ENCODE results near the gene SORCS3.

Gene SORCS3

DNA sequence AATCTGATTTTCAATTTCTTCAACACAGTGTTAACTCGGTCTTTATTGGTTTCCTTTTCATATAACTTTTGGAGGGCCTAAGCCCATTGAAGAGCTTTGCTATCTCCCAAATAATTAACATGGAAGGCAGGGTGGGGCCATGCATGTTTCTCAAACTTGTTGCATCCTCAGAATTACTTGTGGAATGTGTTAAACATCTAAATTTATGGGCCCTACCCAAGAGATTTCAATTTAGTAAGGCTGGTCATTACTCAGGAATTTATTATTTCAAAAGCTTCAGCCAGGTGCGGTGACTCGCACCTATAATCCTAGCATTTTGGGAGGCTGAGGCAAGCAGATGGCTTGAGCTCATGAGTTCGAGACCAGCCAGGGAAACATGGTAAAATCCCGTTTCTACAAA, 208.9 kb downstream of the SORCS3 start:
- no peak for DNase-seq (ENCODE audit: low spot score)

DNA sequence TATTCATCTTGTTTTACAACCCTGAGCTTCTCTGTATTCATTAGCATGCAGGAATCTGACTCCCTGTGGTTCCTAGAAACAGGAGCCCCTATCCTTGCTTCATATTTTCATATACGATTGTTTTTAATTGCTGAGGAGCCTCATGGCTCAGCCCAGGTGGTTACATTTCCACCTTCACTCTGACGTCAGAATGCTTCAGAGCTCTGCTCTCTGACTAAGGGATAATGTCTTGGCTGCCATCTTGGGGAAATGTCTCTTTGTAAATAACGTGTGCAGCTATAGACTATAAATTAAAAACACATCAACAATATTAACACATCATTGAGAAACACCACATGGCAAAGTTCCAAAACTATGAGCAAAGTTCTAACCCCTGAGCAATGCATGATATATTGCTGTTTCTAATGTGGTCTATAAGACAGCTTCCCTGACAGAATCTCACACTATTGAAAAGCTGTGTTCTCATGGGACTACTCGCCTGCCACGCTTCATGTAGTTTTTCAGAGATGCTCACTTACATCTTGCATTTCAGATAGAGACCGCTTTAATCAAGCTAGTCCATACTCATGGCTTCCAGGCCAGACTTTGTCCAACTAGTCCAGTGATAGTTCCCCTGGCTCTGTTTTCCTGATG, 227.0 kb downstream of the SORCS3 start:
- DNase-seq (ENCODE audit: low spot score) = no peak

DNA sequence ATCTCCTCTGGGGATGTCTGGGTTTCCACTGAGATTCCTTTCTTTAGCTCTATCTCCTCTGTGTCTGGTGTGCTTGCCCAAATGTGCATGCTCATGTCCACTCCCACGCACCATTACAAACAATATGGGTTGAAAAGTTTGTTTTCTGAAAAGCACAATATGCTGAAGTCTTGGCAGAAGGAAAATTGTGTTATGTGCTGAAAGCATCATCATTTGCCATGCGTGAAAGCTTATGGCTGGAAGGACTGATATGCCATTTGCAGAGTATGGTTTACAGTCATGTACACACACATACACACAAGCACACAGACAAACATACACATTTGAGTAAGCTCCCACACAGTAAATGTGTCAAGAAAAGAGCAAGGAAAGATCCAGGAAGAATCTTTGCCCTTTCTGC, 231.6 kb downstream of the SORCS3 start:
- DNase-seq (ENCODE audit: low spot score) = no peak

DNA sequence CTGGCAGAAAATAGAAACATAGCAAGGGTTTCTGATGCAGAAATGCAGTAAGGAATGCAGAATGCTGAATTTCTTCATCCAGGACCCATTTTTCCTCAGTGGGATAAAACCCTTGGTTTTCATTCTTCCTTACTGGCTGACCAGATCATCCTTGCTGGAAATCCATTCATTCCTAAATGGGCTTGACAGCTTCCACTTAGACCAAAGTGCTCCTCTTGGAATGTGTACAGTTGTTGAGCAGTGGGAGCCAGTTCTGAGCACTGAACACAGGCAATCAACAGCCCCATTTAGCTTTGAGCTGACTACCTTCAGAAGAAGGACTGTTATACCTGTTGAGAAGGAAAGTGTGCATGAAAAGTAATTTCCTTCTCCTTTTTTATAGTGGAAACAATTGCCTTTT, 232.1 kb downstream of the SORCS3 start:
- no peak for DNase-seq (ENCODE audit: low spot score)

DNA sequence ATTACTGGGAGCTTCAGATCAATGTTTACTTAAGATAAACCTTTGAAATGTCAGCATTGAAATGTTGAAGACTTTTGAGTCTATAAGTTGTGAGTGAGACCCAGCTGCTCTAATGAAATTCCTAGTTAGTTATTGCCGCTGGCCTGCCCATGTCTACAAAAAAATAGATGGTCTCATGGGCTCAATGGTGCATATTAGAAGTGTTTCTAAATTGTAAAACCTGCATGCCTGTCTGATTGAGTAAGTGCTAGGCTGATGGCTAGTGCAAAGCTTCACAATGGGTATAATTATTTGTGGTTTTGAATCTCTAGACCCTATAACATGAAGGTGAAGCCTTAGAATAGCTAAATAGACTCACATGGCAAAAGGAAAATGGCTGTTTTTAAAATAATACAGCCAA, 234.5 kb downstream of the SORCS3 start:
- DNase-seq (ENCODE audit: low spot score) = no peak

DNA sequence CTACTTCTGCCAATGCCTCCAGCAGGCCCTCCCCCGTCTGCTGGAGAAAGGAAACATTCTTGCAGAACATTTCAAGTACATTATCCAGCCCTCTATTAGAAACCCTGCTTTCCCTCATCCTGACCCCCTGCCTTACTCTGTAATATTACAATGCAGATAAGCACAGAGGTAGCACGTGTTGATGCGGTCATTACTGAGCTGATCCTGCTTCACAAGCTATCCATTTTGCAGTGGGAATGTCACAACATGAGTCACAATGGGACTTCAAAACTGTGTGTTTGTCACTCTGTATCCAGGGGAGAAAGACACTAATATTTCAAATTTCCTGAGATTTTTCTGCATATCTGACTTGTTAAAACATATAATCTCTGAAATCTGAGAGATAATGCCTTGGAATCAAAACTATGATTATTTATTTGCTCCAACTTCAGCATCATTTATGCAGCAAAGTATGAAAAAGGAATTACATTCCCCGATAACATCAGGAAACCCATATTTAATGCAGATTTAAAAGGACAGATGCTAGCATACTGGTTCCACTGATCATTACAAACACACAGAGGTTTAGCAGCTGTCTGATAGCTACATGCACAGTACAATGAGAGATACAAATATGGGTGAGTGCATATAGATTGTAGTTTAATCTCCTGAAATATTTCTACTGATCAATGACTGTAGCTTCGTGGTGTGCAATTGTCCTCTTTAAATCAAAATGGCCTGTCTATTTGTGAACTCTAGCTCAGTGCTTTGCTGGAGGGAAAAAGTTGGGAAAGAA, 239.7 kb downstream of the SORCS3 start:
- DNase-seq (ENCODE audit: low spot score) = no peak

DNA sequence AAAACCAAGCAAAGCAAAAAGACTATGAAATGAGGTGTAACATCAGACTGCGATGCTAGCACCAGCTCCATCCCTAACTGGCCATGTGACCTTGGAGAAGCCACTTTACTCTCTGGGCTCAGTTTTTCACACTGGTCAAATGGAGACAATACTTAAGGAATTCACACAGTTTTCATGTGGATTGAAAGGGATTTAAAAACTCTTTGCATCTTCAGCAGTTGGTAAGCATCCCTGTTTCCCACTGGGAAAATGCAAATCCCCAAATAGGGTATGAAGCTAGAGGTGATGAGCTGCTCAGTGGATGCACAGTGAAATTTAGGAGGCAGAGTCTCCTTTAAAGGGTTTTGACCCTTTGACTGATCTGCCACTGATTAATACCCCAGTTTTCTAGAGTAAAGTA, 240.7 kb downstream of the SORCS3 start:
- no peak for DNase-seq (ENCODE audit: low spot score)

DNA sequence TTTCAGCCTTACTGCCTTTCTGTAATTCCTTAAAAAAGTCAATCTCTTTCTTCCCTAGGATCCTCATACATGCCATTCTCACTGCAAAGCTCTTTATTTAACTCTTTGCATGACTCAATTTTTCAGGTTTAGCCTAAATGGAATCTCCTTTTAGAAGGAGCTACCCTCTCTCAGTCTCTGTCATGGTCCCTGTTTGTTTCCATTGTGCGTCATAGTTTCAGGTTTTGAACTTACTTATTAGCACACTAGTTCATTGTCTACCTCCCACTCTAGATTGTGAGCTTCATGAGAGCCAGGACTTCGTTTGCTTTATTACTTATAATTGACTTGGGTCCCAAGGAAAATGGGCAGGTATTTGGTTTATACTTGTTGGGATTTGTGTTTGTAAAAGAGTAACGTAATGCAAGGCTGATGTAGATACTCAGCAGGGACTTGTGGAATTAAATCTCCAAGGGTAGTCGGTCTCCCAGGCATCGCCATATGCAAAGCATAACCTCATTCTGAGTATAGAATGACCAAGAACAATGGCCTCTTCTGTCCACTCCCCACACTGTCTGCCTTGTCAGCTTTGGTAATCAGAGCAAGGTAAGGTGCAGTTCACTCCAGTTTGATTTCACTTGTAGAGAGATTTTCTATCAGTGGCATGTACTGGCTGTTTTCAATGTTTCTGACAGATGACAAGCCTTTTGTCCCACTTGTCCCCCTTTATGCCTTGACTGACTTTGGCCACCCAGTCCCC, 252.0 kb downstream of the SORCS3 start:
- no peak for DNase-seq (ENCODE audit: low spot score)

DNA sequence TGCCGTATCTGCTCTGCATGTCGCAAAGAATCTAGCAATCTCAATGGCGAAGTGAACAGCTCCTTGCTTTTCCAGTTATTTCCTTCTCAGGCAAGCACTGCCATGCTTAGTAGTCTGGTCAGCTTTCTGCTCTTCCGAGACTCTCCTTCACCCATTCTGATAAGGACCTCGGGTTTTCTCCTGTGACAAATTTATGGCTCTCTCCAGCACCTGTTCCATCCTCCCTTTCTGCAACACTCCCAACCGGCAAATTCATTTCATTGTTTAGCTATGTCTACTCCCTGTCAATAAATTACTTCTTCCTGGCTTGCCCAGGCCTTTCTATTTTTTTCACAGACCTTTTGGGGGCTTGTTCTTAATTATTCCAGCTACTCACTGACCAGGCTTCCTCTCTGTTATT, 252.6 kb downstream of the SORCS3 start:
- no peak for DNase-seq (ENCODE audit: low spot score)

DNA sequence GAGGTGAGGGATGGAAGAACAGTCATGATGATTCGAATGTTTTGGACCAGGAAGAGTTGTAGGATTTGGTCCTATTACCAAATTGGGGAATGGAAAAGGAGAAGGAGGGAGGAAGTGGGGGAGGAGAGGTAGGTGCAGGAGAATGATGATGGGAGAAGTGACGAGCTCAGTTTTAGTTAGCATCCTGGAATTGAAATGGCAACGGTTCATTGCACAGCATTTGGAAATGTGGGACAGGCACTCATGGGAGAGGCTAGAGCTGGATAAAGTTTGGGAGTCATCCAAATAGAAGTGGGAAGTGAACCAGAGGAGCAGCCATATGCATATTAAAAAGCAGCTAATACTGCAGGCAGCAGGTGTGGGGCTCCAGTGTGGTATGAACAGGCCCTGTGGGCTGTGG, 253.6 kb downstream of the SORCS3 start:
- DNase-seq (ENCODE audit: low spot score) = no peak

DNA sequence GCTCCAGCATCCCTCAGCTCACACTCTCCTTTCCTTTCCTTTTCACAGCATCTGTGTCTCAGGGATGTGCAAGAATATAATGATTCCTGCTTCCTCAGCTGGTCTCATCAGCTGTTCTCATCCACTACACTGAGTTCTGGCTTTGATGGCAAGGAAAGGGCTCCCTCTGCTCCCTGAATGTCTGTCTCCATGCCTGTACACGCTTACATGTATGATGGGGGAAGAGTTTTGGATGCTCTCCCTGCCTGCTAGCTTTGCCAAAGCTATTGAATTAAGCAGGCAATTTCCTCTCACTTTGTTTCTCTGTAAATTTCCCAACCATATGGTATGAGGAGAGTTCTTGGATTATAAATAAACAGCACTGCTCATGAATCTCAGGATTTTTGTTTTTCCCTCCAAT, 254.5 kb downstream of the SORCS3 start:
- no peak for DNase-seq (ENCODE audit: low spot score)

DNA sequence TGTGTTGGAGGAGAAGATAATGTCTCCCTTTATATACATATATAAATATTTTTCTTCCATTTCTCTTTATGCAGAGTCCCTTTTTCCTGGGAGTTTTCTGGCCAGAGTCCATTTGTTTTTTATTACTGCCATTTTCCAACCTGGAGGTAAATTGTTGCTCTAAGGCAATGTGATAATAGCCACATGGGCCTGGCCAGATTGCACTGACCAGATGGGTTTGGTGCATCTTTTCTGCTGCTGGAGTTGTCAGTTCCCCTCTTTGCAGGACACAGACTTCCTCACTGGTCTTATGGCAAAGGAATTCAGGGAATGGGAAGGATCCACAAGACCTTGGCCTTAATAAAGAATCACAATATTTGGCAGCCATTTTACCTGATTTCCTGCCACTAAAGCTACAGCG, 254.9 kb downstream of the SORCS3 start:
- DNase-seq (ENCODE audit: low spot score) = no peak

DNA sequence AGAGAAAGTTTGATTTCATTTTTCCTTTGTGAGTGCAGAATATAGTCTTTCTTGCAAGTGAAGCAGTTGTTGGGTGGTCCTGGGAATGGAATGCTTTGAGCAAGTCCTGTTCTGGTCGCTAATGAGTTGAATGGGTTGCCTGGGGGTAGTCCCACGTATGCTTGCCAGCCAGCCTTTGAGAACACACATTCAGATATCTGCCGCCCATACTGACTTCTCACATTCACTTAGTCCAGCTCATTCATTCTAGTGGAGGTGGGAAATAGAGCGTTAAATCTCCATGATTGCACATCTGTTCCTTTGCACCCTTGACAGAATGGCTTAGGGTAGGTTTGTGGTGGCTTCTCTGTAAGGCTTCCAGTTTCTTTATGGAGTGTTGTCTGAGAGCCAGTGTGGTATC, 256.6 kb downstream of the SORCS3 start:
- DNase-seq (ENCODE audit: low spot score) = no peak

DNA sequence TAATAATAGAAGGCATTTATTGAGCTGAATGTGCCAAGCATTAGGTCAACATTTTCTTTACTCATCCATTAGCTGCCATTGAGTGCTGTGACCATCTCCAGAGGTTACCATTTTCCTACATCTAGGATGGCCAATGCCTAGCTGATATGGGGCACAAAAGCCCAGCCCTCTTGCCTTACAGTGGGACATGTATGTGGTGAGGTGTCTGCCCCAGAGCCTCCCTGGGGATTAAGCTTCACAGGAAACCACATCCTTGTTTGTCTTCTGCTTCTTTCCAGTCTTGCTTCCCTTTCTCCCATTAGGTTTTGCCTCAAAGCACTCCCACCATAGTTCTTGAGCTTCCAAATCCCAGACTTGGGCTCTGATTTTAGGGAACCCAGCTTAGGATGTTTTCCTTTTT, 258.7 kb downstream of the SORCS3 start:
- DNase-seq (ENCODE audit: low spot score) = no peak

DNA sequence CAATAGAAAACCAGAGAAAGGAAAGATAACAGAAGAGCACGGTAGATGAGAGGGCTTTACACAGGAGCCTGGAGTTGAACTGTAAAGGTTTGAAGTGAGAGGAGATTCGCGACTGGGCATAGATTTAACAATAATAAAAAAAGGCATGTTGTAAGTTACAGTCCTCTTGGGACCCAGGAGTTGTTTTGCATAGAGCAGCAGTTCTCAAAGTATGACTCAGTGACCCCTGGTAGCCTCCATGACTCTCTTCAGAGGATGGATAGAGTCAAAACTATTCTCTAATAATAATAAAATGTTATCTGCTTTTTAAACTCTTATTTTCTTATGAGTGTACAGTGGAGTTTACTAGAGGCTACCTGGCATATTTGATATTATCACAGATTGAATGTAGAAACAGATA, 262.3 kb downstream of the SORCS3 start:
- no peak for DNase-seq (ENCODE audit: low spot score)

DNA sequence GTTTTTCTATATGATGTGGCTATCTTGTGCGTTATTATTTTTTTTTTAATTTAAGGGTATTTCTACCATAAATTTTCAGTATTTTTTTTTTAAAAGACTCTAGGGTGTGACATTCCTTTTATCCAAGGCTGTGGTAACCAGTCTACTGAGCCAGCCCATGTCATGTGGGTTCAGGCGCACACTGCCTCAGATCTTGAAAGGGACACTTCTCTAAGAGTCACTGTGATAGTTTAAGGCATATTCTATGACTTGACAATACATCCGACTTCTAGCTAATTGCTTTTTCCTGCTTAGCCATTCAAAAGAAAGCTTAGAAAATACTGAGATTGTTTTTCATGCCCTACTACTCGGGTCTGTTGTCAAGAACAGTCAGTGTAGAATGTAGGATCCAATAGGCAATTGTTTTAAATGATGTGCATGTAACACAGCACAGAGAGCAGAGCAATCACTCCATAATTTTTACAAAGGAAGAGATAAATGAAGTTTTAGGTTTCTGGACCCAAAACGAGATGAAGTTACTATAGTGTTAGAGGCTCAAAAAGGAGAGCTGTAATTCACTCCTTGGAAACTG, 263.7 kb downstream of the SORCS3 start:
- no peak for DNase-seq (ENCODE audit: low spot score)

DNA sequence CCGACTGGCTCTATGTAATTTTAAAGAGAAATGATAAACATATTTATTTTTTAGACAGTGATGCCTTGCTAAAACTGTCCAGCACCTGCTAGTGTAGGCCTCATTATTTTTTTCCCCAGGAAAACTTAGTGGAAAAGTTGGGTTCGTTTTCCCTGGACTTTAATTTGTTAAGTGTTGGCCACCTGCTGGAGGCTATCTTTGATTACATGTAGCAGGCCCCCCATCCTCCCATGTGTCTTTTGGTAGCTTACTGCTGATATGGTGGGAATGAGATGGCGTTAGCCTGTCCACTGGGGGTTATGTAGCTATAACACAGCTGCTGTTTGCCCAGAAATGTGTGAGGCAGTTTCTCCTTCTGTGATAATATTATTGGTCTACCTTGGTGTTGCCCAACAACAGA, 265.0 kb downstream of the SORCS3 start:
- no peak for DNase-seq (ENCODE audit: low spot score)

DNA sequence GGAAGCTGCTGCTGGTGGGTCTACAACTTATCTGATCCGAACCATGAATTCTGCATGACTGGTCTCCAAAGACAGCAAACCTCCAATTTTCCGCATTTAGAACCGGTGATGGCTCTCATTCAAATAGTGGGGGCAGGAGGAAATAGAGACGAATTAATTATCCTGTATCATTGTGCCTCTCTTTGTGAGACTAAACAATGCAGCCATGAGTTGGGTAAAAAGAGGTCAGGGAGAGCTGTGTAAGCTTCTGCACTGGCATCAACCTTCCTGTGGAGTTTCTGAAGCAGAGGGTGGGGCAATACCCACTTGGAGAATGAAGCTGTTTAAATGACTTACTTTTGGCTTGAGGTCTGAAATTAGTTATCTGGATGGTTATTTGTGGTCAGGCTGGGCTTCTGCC, 266.4 kb downstream of the SORCS3 start:
- no peak for DNase-seq (ENCODE audit: low spot score)

DNA sequence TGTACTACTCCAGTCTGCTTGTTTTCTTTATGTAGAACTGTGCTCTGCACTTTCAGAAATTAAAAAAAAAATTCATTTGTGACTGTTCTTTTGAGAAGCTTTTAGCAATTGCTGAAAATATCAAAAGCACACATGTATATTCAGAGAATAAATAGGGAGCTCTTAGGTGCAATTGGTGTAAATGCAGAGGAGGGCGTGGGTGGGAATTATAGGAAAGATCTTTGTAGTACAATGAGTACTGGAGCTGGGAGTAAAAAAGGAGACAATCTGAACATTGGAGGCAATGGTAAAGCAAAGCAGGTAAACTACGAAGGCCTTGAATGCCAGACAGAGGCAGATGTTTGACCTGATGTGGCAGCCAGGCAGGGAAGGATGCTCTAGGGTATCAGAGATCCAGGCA, 267.5 kb downstream of the SORCS3 start:
- DNase-seq (ENCODE audit: low spot score) = no peak

DNA sequence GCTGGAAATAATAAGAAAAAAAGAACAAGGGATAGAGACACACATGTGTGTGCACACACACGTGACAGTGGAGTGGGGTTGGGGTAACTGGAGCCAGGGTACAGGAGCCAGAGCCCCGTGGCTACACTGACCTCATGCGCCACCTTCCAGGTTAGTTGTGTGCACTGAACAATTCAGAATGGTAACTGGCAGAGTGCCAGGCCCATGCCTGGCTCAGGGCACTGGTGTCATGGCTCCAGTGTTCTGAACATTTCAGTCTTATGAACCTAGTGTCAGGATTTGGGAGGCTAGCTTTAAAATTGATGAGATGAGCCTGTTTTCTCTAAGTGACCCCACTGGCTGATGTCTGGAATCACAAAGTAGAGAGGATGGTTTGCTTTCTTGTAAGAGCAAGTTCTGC, 269.6 kb downstream of the SORCS3 start:
- no peak for DNase-seq (ENCODE audit: low spot score)

DNA sequence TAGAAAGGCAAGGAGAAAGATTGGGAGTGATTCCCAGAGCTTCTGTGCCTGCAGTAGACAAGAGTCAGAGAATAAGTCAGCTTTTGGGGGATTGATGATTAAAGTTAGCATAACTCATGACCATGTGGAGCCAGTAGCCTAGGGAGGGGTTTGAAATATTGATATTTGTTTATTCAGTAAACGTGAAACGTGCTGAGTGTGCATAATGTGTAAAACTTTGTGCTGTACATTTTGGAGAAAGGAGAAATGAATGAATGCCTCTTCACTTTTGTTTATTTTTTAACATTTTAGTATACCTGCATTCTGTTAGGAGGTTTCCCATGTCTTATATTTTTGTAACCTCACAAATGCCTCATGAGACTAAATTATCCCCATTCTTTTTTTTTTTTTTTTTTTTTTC, 272.3 kb downstream of the SORCS3 start:
- DNase-seq (ENCODE audit: low spot score) = no peak

DNA sequence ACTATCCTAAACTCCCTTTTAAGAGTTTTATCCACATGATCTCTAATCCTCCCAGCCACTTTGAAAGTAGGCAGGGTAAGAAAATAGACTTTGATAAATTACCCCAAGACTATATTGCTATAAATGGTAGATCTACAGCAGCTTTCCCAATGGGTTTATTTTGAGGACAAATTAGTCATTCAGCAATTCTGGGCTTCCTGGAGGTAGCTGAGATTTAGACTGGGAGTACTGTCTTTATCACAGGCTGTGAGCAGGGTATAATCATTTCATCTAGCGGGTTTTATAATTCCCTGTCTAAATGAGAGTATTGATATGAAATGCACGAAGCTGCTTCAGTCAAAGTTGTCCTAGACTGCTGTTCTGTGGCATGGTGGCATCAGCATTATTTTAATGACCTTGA, 279.4 kb downstream of the SORCS3 start:
- no peak for DNase-seq (ENCODE audit: low spot score)

DNA sequence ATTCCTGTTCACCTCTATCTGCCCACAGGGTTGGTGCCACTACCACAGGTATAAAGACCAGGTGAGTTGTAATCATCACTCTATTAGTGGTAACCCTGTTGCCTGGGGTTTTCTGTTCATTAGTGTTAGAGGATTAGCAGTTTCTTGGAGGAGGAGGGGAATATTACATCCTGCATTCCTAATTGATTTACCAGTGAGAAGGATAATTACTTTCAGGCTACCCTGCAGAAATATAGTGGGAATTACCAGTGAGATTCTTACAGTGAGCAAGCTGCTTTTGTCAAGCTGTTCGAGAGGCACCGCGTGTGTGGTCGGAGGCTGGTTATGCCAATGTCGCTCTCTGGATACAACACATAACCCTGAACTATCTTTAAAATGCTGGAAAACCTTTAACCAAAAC, 280.7 kb downstream of the SORCS3 start:
- DNase-seq (ENCODE audit: low spot score) = no peak

Measured in SW480 (cell line).